ENCODE measurements around the gene KCP. TPM values are rescaled to one million over a fixed set of nuclear protein-coding genes. Genes with fewer than 3 reads are reported as not detected.

KCP gene
- total and polyA plus RNA-seq, 10 of the 15 experiments (the other 5 are each of a cell fraction or from before 2014, with no cell fraction given) = 0.05 to 7.8 (median 2.5) TPM

DNA sequence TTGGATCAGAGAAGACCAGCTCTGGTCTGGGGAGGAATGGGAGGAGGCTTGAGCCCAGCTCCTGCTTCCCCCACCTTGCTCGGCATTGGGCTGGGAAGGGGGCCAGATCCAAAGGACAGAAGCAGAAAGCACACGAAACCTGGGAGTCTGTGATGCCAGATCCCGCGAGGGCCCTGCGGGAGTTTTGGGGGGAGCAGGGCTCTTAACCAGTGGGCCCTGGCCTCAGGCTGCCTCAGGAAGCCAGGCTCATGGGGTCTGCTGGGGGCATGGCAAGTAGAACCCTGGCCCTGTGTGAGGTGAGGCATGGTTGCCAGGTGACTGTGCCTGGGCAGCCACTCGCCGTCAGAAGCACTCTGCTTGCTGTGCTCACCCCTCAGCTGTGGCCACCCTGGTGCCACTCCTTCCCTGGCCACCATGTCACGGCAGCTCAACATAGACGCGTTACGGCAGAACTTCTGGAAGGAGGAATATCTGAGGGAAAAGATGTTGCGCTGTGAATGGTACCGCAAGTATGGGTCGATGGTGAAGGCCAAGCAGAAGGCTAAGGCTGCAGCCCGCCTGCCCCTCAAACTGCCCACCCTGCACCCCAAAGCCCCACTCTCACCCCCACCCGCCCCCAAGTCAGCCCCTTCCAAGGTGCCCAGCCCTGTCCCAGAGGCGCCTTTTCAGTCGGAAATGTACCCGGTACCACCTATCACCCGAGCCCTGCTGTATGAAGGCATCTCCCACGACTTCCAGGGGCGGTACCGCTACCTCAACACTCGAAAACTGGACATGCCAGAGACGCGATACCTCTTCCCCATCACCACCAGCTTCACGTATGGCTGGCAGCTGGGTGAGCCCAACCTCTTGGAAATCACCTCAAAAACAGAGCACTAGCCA lies 44.3 kb downstream of the KCP start:
- ChIA-PET RAD21 (ENCODE audit: unreplicated experiment) (no interaction called here), POLR2A (no interaction called here), CTCF (interaction anchor here (0.7 to 1.4 kb wide), 3 partner anchors 9 to 75 kb away, joined by 3 to 5 read pairs (median 3); no protein-coding TSS in a partner anchor), SMC1A (ENCODE audit: uncharacterized antibody, unreplicated experiment) (no interaction called here)
- no peak overlapping the region for H3K9ac ChIP-seq (ENCODE audit: control insufficient read depth, insufficient read depth, low read length)
- H3K4me1 ChIP-seq (ENCODE audit: control insufficient read depth, insufficient read depth, low read length) = peaks cover 13% of the 10 kb centered on the region; the same call in 1 of the 2 replicates
- intact Hi-C loops (cut with micrococcal nuclease; ENCODE audit: unreplicated experiment) = no loop called here
- ATAC-seq (no peak), DNase-seq (ENCODE audit: low read depth, low spot score) (no peak), FAIRE-seq (no peak)
- TF ChIP-seq EZH2 (IDR thresholded peaks at IDR 0.05; ENCODE audit: borderline replicate concordance, control insufficient read depth, low read depth, low read length) (no peak), WRNIP1 (IDR thresholded peaks at IDR 0.05; ENCODE audit: borderline replicate concordance, low read depth, low read length) (no peak), MXI1 (IDR thresholded peaks at IDR 0.05; ENCODE audit: low read depth, low read length) (no peak), YY1 (IDR thresholded peaks at IDR 0.05; ENCODE audit: low read depth, low read length) (no peak), FOXM1 (IDR thresholded peaks at IDR 0.05; ENCODE audit: low read depth, low read length) (no peak)
- TF ChIP-seq, protein P1, sequence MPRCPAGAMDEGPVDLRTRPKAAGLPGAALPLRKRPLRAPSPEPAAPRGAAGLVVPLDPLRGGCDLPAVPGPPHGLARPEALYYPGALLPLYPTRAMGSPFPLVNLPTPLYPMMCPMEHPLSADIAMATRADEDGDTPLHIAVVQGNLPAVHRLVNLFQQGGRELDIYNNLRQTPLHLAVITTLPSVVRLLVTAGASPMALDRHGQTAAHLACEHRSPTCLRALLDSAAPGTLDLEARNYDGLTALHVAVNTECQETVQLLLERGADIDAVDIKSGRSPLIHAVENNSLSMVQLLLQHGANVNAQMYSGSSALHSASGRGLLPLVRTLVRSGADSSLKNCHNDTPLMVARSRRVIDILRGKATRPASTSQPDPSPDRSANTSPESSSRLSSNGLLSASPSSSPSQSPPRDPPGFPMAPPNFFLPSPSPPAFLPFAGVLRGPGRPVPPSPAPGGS (IDR thresholded peaks at IDR 0.05; ENCODE audit: borderline replicate concordance, insufficient read depth, low read depth, low read length, poor library complexity, severe bottlenecking) = no peak
- TF ChIP-seq, protein P2, sequence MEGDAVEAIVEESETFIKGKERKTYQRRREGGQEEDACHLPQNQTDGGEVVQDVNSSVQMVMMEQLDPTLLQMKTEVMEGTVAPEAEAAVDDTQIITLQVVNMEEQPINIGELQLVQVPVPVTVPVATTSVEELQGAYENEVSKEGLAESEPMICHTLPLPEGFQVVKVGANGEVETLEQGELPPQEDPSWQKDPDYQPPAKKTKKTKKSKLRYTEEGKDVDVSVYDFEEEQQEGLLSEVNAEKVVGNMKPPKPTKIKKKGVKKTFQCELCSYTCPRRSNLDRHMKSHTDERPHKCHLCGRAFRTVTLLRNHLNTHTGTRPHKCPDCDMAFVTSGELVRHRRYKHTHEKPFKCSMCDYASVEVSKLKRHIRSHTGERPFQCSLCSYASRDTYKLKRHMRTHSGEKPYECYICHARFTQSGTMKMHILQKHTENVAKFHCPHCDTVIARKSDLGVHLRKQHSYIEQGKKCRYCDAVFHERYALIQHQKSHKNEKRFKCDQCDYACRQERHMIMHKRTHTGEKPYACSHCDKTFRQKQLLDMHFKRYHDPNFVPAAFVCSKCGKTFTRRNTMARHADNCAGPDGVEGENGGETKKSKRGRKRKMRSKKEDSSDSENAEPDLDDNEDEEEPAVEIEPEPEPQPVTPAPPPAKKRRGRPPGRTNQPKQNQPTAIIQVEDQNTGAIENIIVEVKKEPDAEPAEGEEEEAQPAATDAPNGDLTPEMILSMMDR (IDR thresholded peaks at IDR 0.05 in 2 of 3, conservative IDR thresholded peaks at IDR 0.05 in 1 of 3; ENCODE audit: control insufficient read depth in 2 of 3, extremely low read depth in 1 of 3, insufficient read depth in 1 of 3, low read depth in 3 of 3, low read length in 3 of 3) = no peak
- no peak overlapping the region for H3K27ac ChIP-seq (ENCODE audit: control insufficient read depth, insufficient read depth)
- H4K20me1 ChIP-seq (ENCODE audit: control insufficient read depth, insufficient read depth) = no peaks in the 10 kb centered on the region
- no peak overlapping the region for H3K4me3 ChIP-seq
- no TSS peak for BruUV-seq (replicated peaks)
- no peaks in the 10 kb centered on the region; a peak in 2 of 4 replicates for H3K36me3 ChIP-seq (ENCODE audit: control insufficient read depth in 2 of 2, insufficient read depth in 2 of 2, low read length in 1 of 2)
- H3K79me2 ChIP-seq (ENCODE audit: control insufficient read depth, insufficient read depth, low read length) = peaks cover 18% of the 10 kb centered on the region
- in situ Hi-C loops (cut with MboI) = no loop called here
- no peak overlapping the region for H2AFZ ChIP-seq (ENCODE audit: control insufficient read depth, low read depth, low read length)
- WGBS (ENCODE audit: insufficient coverage, insufficient replicate concordance, low lambda C conversion rate, missing lambda C conversion rate) = 95% methylated on average over 23 of the region's 27 CpGs
- H3K9me3 ChIP-seq (replicated peaks; ENCODE audit: control insufficient read depth, insufficient read depth, low read length) = no peaks in the 10 kb centered on the region
- H3K27me3 ChIP-seq (replicated peaks in 1 of 2; ENCODE audit: control insufficient read depth in 2 of 2, insufficient read depth in 2 of 2, low read length in 1 of 2) = no peaks in the 10 kb centered on the region
- H3K4me2 ChIP-seq (ENCODE audit: control insufficient read depth, insufficient read depth) = no peak overlapping the region

Measured in GM12878 (cell line).